Epithelial cell of proximal tubule (primary cell): ENCODE measurements around the gene U2SURP. TPM values are rescaled to one million over a fixed set of nuclear protein-coding genes. Genes with fewer than 3 reads are reported as not detected.

Experiments
- DNase-seq: peaks from one replicate; pipeline ENCODE4 v3.0.0-alpha.2; 2011; ENCODE audit warnings: low read depth
- H3K4me3 ChIP-seq: 2 replicates; pipeline ENCODE4 v1.5.1; 2011; ENCODE audit warnings: low read depth, mild to moderate bottlenecking, low read length
- total RNA-seq: library from RNA; depleted of rRNA; stranded (reverse); fragments of >200 nt; gene quantifications from 2 replicates; pipeline ENCODE4 v1.2.3, GENCODE V29; 2015
- TF ChIP-seq, protein P1 (sequence below): conservative IDR thresholded peaks from 2 replicates; pipeline ENCODE4 v1.5.1; 2012; ENCODE audit warnings: low read depth, mild to moderate bottlenecking, low read length

The U2SURP gene
- total RNA-seq, 1 donor from 2014 or later = 77.7 TPM

DNA sequence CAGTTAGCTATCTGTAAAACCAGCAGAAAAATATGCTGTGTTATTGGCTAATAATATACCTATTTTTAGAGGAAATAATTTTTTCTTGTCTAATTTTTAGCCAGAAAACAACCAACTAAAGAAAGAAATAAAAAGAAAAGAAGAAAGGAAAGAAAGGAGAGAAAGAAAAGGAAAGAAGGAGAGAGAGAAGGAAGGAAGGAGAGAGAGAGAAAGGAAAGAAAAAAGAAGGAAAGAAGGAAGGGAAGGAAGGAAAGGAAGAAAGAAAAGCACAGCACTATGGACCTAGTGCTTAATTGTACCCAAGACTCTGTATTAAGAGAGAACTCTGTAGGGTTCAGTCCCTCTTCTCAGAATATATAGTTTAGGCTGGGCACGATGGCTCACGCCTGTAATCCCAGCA, 34.6 kb upstream of the U2SURP start:
- no peak for DNase-seq
- TF ChIP-seq, protein P1, sequence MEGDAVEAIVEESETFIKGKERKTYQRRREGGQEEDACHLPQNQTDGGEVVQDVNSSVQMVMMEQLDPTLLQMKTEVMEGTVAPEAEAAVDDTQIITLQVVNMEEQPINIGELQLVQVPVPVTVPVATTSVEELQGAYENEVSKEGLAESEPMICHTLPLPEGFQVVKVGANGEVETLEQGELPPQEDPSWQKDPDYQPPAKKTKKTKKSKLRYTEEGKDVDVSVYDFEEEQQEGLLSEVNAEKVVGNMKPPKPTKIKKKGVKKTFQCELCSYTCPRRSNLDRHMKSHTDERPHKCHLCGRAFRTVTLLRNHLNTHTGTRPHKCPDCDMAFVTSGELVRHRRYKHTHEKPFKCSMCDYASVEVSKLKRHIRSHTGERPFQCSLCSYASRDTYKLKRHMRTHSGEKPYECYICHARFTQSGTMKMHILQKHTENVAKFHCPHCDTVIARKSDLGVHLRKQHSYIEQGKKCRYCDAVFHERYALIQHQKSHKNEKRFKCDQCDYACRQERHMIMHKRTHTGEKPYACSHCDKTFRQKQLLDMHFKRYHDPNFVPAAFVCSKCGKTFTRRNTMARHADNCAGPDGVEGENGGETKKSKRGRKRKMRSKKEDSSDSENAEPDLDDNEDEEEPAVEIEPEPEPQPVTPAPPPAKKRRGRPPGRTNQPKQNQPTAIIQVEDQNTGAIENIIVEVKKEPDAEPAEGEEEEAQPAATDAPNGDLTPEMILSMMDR = no peak
- no peak overlapping the region for H3K4me3 ChIP-seq

DNA sequence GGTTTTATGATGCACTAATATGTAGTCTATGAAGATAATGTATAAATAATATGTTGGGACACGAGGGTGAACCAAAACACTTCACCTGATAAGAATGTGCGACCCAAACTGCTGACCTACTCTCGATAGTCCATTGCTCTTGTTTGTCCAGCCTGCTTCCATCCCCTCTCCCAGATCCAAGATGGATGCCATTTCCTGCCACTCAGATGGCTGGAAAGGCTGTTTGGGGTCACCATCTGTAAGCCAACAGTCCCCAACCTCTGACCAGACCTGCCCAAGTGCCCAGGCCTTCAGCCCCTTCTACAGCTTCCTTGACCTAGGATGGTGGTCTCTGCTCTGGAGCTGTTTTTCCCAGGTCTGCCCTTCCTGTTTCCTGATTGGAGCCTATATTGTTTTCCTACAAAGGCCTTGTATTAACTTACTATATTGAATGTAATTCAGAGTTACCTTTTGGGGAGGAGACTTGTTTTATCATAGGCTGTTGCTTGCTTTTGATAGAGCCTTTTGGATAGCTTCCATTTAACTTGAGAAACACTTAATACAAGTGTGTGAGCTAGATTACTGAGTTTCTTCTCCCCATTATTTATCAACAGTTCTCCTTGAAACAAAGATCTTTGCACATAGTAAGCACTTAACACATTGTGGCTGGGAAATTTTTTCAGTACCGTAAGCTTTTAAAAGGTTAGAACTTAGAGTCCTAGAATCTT, 32.9 kb upstream of the U2SURP start:
- H3K4me3 ChIP-seq = no peak overlapping the region
- TF ChIP-seq, protein P1 = no peak
- no peak for DNase-seq

DNA sequence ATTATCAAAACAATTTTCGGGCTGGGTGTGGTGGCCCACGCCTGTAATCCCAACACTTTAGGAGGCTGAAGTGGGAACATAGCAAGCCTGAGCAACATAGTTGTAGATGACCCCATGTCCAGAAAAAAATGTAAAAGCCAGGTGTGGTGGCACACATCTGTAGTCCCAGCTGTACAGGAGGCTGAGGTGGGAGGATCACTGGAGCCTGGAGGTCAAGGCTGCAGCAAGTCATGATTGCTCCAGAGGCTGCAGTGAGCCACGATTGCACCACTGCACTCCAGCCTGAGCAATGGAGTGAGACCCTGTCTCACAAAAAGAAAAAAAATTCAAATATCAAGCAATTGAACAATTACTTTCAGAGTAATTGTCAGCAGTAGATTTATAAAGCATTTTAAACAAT, 29.9 kb upstream of the U2SURP start:
- no peak for DNase-seq
- no peak overlapping the region for H3K4me3 ChIP-seq
- TF ChIP-seq, protein P1 = no peak

DNA sequence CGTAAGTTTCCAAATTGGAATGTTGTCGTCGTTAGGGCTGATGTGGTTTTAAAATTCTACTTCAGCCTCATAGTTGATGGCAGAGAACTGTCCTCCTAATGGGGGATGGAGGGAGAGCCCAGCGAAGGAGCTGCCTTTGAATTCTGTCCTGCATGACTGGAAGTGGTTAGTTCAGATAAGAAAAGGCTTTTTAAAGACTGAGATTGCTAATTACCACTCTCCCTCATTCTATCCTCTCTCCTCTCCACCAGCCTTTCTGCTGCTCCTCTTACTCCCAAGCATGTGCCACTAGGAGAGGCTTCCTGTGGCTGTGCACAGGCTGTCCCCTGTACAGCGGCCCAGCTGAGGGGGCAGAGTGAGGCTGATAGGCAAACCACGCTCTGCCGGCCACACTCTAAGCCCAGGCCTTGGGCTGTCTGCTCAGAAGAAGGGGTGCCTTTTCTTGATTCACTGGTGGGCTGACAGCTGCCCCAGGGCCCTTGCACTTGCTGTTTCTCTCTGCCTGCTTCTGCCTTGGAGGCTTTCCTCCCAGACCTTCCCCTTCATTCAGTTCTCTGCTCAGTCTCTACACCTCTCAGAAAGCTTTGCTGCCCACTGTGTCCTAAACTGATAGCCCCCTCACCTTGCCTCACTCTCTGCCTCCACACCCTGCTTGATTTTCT, 29.1 kb upstream of the U2SURP start:
- no peak overlapping the region for H3K4me3 ChIP-seq
- TF ChIP-seq, protein P1 = no peak
- DNase-seq = no peak

DNA sequence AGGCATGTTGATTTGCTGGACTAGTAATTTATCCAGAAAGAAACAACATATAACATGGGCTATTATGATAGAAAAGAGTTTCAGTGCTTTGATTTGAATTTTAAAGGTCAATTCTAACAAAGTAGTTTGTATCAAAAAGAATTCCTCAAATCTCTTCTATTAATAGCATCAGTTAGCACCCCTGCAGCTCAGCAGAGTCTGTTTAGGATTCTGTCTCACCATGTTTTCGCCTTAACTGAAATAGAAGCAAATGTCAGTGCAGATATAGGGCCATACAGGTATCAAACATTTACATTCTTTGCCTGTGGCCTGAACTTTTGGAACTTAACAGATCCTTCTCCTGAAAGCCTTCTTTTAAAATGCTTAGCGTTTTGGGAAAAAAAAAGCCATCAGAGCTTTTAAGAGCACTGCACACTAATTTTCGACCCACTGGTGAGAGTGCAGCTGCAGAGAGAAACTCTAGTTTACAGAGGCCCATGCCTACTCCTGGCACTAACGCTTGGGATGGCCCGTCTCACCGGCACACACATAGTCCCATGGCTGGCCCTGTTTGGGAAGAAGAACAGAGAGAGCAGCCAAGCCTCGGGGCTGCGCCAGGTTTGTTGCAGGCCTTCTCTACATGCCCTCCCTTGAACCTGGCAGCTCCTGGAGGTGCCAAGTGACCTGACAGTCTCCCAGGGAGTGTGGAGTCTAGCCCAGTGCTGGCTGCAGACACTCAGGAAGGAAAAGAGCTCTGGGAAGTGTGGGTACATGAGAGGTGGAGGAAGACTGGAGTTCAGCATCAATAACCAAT, 28.0 kb upstream of the U2SURP start:
- DNase-seq = no peak
- TF ChIP-seq, protein P1 = no peak
- H3K4me3 ChIP-seq = no peak overlapping the region

DNA sequence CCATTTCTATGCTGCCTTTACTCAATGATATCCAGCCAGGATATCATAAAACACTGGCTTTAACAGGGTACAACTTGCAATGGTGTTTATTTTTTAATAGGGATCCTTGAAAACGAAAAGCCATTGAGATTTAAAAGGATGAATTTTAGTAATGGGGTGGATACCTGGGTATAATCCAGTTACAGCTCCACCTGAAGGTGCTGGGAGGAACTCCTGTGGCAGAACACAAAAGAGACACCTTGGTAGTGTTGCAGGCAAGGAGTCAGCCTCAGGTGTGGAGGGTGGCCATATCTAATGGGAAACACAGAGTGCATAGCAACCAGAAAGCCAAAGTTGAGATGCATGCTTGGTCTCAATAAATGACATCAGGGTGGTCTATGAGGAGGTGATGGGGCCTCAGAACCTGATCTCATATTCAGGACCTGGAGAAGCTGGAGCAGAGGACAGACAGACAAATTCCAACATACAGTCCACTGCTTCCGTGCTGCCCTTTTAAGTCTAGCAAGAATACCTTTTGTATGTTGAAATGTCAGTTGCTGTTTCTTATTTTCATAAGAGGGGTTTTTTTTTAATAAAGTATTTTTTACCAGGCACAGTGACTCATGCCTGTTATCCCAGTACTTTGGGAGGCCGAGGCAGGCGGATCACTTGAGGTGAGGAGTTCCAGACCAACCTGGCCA, 25.9 kb upstream of the U2SURP start:
- DNase-seq = no peak
- TF ChIP-seq, protein P1 = peak; percentile 40
- H3K4me3 ChIP-seq = no peak overlapping the region
